T-helper 1 cell treated with Interleukin-12 subunit alpha and Interleukin-12 subunit beta and Interleukin-4 antibody, amounts not matched to agents 30 ng/mL and 1 ng/mL, for 36 hours (primary cell): ENCODE measurements around the gene UBIAD1. TPM values are rescaled to one million over a fixed set of nuclear protein-coding genes. Genes with fewer than 3 reads are reported as not detected.
"Not testable (repeated sequence)": the region's sequence is repeated elsewhere in the genome, so short reads cannot be mapped to it uniquely, and the experiment has no call there.

Experiments
- intact Hi-C: fragments of 100-400 bp; cut with micrococcal nuclease; formaldehyde crosslinking; loops from one replicate; pipeline ENCODE4 v1.15.1; 2024
- total RNA-seq: library from RNA; stranded (reverse); gene quantifications from 2 replicates; pipeline ENCODE4 v1.2.3, GENCODE V29; 2022

UBIAD1 gene
- total RNA-seq = 27.5 and 28.6 TPM in 2 replicates

- intact Hi-C loops = loop anchor here (1.0 kb wide), 7 partner anchors 8 to 635 kb away; partner anchors contain the start of genes CLCN6, MAD2L2, MTOR and SRM
Measured at GRCh38 chr1:11272832-11273594, at the start of gene UBIAD1. UBIAD1 (plus strand) TSS chr1:11273198; CDS start chr1:11273532, 334 bp downstream.

DNA sequence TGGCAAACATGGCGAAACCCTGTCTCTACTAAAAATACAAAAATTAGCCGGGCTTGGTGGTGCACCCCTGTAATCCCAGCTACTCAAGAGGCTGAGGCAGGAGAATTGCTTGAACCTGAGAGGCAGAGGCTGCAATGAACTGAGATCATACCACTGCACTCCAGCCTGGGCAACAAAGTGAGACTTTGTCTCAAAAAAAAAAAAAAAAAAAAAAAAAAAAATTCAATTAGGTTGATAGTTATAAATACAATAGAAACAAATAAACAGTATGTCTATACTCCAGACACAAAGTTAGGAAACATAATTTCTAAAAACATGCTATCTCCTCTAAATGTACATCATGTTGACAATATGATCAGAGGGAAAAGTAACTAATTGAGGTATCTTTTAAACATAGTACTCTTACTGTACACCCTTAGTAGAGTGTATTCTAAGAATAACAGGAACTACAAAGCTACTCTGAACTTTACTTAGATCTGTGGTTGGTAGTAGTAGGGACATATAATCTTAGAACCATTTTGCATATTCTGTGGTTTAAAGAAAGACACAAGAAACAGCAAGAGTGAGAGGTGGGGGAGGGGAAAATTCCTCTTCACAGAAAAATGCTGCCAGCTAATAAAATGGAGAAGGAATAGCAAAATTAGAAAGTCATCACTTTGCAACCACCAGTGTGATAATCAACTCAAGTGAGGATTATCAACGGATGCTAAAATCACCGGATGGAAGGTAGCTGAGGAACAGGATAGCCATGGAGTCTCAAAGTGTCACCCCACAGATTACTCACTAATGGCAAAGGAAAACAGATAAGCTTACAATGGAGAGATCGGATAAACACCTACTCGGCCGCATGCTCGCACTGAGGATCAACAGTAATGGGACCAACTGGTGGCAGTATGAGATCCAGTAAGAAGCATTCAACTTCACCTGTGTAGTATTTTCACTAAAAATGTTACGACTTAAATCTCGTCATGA lies 45.6 kb upstream of the UBIAD1 start:
- intact Hi-C loops = no loop called here

DNA sequence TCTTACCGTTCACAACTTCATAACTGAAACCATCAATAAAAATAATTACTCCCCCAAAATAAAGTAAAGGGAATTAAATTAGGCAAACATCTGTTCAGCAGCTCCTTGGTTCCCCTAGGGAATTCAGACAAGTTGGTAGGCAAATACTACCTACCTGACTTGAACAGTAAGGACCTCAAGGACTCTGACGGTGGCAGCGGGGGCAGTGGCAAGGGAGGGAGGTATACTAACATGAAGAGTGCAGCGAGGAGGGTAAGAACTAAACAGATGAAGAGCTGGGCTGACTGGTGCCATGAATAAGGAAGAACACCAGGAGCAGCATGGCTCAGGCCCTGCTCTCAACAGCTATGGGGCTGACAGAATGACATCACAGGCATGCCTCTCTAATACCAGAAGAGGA lies 43.8 kb upstream of the UBIAD1 start:
- intact Hi-C loops = no loop called here

DNA sequence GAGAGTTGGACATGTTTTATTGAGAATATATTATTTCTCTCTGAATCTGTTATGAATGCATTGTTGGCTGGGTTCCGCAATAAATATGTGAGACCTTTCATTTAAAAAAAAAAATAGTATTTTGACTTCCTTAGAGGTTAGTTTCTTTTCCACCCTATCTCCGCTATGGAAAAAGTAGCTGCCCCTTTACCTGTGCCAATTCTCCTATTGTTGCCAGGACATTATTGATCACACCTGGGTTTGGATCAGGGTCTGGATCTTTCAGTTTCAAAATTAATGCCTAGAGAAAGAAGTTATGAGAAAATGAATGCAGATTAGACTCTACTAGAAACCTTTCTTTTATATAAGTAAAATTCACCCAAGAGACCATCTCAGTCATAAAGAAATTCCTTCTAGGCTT lies 39.8 kb upstream of the UBIAD1 start:
- intact Hi-C loops = no loop called here

DNA sequence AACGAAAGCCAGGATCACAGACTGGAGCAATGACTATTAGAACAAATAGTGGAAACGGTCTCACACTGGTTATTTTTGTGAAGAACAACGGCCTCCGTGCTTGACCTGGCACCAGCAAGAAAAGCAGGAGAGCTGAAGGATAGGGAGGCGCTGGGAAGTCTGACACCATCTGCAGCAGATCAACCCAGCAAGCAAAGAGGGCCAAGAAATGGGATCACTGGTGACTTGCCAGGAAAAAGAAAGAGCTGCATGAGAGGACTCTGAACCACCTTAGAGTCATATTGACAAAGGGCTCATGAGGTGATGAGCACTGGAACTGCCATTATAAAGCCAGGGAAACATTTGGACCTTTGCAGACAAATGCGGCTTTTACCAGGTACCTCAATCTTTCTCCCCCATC lies 35.6 kb upstream of the UBIAD1 start:
- intact Hi-C loops = no loop called here

DNA sequence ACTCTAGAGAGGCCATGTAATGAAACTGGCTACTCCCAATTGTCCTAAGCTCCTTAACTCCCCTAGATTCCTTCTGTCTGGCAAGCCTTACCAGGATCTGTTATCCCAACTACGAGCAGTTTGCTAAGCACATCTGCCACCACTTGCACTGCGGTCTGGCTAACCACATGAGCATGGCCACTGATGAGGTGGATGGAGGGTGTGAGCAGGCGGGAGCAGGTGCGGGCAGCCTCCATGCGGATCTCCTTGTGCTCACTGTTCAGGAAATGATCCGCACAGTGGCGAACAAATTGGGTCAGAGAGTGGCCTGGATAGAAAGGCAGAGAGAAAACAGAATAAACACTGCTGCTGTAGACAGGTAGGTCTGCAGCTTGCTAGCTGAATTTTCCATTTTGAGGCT lies 34.7 kb upstream of the UBIAD1 start:
- intact Hi-C loops = no loop called here

- intact Hi-C loops = no loop called here
Measured at GRCh38 chr1:11245248-11245647, 27.8 kb upstream of the UBIAD1 start.

GRCh38 chr1:11245904-11246719 lies 26.9 kb upstream of the UBIAD1 start:
- intact Hi-C loops = no loop called here

DNA sequence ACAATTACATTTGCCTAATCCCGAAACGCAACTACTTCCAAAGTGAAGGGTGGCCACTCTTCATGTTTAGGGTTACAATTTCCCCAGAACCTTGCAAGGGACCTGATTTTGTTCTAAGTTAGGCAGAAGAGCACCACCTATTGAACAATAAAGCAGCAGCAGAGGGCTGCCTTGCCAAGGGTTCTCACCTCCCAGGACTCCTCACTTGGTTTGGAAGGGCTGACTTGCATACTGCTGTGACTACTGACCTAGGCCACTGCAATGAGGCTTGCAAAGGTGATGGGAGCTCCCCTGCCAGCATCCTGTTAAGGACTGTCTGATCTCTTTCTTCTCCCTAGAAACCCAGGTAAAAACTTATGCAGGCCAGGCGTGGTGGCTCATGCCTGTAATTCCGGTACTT lies 24.8 kb upstream of the UBIAD1 start:
- intact Hi-C loops = no loop called here

- intact Hi-C loops = no loop called here
Measured at GRCh38 chr1:11252538-11252937, 20.5 kb upstream of the UBIAD1 start.

DNA sequence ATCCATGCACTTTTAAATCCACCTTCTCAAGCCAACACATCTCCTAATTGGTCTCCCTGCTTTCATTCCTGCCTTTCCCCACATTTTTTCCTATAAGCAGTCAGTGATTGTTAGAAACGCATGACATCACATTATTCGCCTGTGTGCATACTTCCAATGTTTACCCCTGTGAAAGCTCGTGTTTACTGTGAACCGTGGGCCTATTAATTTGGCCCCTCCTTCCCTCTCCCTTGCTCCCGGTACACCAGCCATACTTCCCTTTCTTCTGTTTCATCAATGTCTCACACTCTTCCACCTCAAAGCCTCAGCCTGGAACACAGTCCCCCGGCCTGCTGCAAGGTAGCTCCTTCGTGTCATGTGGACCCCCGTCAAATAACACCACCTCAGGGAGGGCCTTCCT lies 19.8 kb upstream of the UBIAD1 start:
- intact Hi-C loops = no loop called here

DNA sequence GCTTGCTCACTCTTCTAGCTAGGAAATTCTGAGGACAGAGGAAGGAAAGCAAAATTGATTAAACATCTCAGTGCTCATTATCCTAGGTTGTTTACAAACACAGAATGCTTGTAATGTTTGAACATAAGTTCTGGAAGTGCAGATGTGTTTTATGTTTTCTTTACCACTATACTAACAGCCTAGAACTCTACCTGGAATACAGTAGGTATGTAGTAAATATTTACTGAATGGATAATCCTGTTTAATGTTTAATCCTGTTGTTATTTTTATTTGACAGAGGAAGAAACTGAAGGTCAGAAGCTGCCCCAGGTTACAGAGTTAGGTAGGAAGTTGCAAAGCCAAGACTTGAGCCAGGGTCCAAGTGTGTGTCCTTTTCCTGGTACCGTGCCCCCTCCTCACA lies 16.7 kb upstream of the UBIAD1 start:
- intact Hi-C loops = no loop called here

GRCh38 chr1:11262171-11263049 lies 10.6 kb upstream of the UBIAD1 start, which contains the start of gene MTOR:
MTOR (minus strand) TSS chr1:11262551; CDS start chr1:11259409, 3,142 bp downstream.
- intact Hi-C loops = loop anchor here (1.0 to 5.0 kb wide), 10 partner anchors 11 to 664 kb away; partner anchors contain the start of genes AGTRAP, EXOSC10, KIAA2013 and MAD2L2

- intact Hi-C loops = no loop called here
Measured at GRCh38 chr1:11266268-11267074, 6.5 kb upstream of the UBIAD1 start.

DNA sequence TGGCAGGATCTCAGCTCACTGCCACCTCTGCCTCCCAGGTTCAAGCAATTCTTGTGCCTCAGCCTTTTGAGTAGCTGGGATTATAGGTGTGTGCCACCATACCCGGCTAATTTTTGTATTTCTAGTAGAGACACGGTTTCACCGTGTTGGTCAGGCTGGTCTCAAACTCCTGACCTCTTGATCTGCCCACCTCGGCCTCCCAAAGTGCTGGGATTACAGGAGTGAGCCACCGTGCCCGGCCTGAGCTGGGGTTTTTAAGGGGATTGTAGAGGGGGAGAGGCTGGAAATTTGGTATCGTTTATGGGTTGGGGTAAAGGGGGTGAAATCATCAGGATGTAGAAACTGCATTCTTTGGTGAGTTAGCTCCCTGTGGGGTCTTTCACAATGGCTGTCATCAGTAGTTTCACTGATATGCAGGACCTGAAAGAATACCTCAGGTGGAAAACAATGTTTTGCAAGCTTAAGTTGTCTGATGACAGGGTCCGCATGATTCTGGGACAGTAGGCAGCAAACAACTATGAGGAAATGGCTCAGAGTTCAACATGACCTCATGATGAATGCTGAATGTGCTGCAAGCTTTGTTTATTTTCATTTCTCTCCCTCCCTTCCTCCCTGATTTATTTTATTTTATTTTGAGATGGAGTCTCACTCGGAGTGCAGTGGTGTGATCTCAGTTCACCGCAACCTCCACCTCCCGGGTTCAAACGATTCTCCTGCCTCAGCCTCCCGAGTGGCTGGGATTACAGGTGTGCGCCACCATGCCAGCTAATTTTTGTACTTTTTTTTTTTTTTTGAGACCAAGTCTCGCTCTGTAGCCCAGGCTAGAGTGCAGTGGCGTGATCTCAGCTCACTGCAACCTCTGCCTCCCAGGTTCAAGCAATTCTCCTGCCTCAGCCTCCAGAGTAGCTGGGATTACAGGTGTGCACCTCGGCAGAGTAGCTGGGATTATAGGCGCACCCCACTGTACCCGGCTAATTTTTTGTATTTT lies 5.4 kb upstream of the UBIAD1 start:
- intact Hi-C loops = not testable (repeated sequence)

GRCh38 chr1:11272544-11272831 lies 510 bp upstream of the UBIAD1 start:
- intact Hi-C loops = no loop called here

GRCh38 chr1:11273595-11274234 lies 717 bp downstream of the UBIAD1 start:
- intact Hi-C loops = loop anchor here (1.0 kb wide), 7 partner anchors 8 to 635 kb away; partner anchors contain the start of genes CLCN6, MAD2L2, MTOR and SRM

DNA sequence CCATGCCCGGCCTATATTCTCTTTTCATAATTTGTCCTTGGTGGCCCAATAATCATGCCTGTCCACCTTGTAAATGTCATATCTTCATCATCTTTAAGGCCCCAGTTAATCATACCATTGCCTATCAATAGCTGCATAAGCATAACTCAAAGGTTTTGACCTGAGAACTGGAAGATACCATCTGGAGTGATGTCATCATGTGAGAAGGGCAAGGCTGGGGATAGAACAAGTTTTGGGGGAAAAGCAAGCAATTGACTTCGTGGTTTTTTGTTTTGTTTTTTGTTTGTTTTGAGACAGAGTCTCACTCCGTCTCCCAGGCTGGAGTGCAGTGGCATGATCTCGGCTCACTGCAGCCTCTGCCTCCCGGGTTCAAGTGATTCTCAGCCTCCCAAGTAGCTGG lies 6.2 kb downstream of the UBIAD1 start:
- intact Hi-C loops = no loop called here
